WERI-Rb-1 (cell line): ENCODE measurements around the gene WDR76.

Experiments used
- DNase-seq: peaks from one replicate; pipeline ENCODE4 v3.0.0-alpha.2; 2020
- H3K27ac ChIP-seq: fragments of 250-450 bp; sonication (Bioruptor Pico); 2 replicates; pipeline ENCODE4 v1.5.1; 2020; ENCODE audit warnings: mild to moderate bottlenecking, moderate library complexity
- H3K27me3 ChIP-seq: fragments of 250-450 bp; sonication (Bioruptor Pico); 2 replicates; pipeline ENCODE4 v1.5.1; 2021; ENCODE audit warnings: mild to moderate bottlenecking, low read depth, moderate library complexity; ENCODE audit not compliant: insufficient read depth, severe bottlenecking
- H3K36me3 ChIP-seq: fragments of 250-450 bp; sonication (Bioruptor Pico); 2 replicates; pipeline ENCODE4 v1.5.1; 2020; ENCODE audit warnings: mild to moderate bottlenecking, moderate library complexity
- H3K4me3 ChIP-seq: 2 replicates; pipeline ENCODE4 v1.5.1; 2011; ENCODE audit warnings: low read depth, mild to moderate bottlenecking, control low read depth, low read length
- H3K9me3 ChIP-seq: fragments of 250-450 bp; sonication (Bioruptor Pico); 2 replicates; pipeline ENCODE4 v1.5.1; 2021; ENCODE audit warnings: mild to moderate bottlenecking, moderate library complexity; ENCODE audit not compliant: severe bottlenecking
- TF ChIP-seq, protein P1 (sequence below): IDR thresholded peaks from 2 replicates; pipeline ENCODE4 v1.5.1; 2011; ENCODE audit warnings: low read depth, mild to moderate bottlenecking, control low read depth, inconsistent platforms, low read length

Gene WDR76

DNA sequence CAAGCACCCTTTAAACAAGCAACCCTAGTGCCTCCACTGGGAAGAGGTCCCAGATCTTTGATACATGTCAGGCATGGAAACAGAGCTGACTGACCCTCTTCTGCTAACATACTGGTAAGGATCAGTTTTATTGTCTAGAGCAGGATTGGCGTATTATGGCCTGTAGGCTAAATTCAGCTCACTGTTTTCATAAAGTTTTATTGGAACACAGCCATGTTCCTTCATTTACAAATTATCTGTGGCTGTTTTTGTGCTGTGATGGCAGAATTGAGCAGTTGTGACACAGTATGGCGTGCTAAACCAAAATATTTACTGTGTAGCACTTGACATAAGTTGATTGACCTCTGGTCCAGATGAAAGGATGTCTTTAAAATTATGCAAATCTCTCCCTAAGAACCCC lies 45.0 kb downstream of the WDR76 start:
- no peak overlapping the region for H3K4me3 ChIP-seq
- H3K36me3 ChIP-seq, result peaks cover 70% of the 10 kb centered on the region
- H3K9me3 ChIP-seq, result no peaks in the 10 kb centered on the region
- H3K27ac ChIP-seq, result no peak overlapping the region
- DNase-seq, result no peak
- TF ChIP-seq, protein P1, sequence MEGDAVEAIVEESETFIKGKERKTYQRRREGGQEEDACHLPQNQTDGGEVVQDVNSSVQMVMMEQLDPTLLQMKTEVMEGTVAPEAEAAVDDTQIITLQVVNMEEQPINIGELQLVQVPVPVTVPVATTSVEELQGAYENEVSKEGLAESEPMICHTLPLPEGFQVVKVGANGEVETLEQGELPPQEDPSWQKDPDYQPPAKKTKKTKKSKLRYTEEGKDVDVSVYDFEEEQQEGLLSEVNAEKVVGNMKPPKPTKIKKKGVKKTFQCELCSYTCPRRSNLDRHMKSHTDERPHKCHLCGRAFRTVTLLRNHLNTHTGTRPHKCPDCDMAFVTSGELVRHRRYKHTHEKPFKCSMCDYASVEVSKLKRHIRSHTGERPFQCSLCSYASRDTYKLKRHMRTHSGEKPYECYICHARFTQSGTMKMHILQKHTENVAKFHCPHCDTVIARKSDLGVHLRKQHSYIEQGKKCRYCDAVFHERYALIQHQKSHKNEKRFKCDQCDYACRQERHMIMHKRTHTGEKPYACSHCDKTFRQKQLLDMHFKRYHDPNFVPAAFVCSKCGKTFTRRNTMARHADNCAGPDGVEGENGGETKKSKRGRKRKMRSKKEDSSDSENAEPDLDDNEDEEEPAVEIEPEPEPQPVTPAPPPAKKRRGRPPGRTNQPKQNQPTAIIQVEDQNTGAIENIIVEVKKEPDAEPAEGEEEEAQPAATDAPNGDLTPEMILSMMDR, result no peak
- H3K27me3 ChIP-seq, result no peaks in the 10 kb centered on the region

- no peaks in the 10 kb centered on the region for H3K9me3 ChIP-seq
- no peaks in the 10 kb centered on the region for H3K27me3 ChIP-seq
- H3K36me3 ChIP-seq, result peaks cover 71% of the 10 kb centered on the region
- DNase-seq, result peak; percentile 49
- H3K27ac ChIP-seq, result no peak overlapping the region
- TF ChIP-seq, protein P1, result peak; percentile 65
- H3K4me3 ChIP-seq, result no peak overlapping the region
Measured at GRCh38 chr15:43872416-43873020, 45.7 kb downstream of the WDR76 start.

DNA sequence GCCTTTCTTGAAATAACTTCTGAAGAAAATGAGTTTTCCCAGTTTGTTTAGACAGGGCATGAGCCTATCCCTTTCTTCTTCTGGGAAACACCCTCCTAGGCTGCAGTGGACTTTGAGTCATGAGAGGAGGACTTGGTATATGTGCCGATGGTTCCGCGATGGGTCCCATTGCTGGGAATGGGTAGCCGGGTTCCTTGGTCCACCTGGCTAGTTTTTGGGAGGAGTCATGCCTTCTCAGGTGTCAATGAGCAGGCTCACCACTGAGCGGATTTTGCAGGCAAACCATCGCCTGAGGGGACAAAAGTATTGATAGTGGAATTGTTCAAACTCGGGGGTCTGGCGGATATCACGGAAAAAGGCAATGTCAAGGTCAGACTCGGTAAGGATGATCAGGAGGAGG lies 46.8 kb downstream of the WDR76 start:
- no peaks in the 10 kb centered on the region for H3K27me3 ChIP-seq
- H3K27ac ChIP-seq, result no peak overlapping the region
- DNase-seq, result no peak
- no peak overlapping the region for H3K4me3 ChIP-seq
- peaks cover 73% of the 10 kb centered on the region for H3K36me3 ChIP-seq
- TF ChIP-seq, protein P1, result no peak
- no peaks in the 10 kb centered on the region for H3K9me3 ChIP-seq

GRCh38 chr15:43876872-43877271 lies 50.1 kb downstream of the WDR76 start:
- H3K36me3 ChIP-seq, result peaks cover 82% of the 10 kb centered on the region
- no peak overlapping the region for H3K27ac ChIP-seq
- H3K4me3 ChIP-seq, result no peak overlapping the region
- H3K27me3 ChIP-seq, result no peaks in the 10 kb centered on the region
- no peaks in the 10 kb centered on the region for H3K9me3 ChIP-seq
- no peak for DNase-seq
- TF ChIP-seq, protein P1, result no peak

GRCh38 chr15:43877371-43877770 lies 50.6 kb downstream of the WDR76 start:
- H3K36me3 ChIP-seq, result peaks cover 80% of the 10 kb centered on the region
- TF ChIP-seq, protein P1, result no peak
- H3K9me3 ChIP-seq, result no peaks in the 10 kb centered on the region
- H3K27ac ChIP-seq, result no peak overlapping the region
- no peak overlapping the region for H3K4me3 ChIP-seq
- DNase-seq, result no peak
- H3K27me3 ChIP-seq, result no peaks in the 10 kb centered on the region

DNA sequence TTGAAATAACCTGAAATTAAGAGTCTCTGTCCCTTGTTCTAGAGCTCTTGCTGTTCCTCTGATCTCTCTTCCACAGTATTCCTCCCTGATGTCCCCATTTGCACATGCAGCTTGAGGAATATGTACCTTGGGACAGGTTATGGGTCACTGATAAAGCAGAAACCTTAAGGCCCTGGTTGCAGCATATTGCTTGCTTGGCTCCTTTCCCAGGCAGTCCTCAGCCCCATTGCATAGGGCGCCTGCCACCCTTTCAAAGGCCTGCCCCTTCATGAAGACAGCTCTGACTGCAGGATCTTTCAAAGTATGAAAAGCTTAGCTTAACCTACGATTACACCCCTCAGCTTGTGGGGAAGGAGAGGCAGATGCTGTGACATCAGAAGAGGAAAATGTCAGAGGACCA lies 51.6 kb downstream of the WDR76 start:
- no peak for DNase-seq
- Histone ChIP-seq H3K36me3 (peaks cover 81% of the 10 kb centered on the region), H3K27ac (no peak overlapping the region), H3K4me3 (no peak overlapping the region), H3K27me3 (no peaks in the 10 kb centered on the region), H3K9me3 (no peaks in the 10 kb centered on the region)
- TF ChIP-seq, protein P1, result no peak
